GM19351 (cell line): ENCODE results near the gene POC1A.
"Not testable (repeated sequence)": the region's sequence is repeated elsewhere in the genome, so short reads cannot be mapped to it uniquely, and the experiment has no call there.

Experiments
- ATAC-seq: cut with Tn5 transposase; IDR thresholded peaks from one replicate; pipeline ENCODE4 v1.9.1; 2021; ENCODE audit warnings: mild to moderate bottlenecking, moderate library complexity; ENCODE audit not compliant: unreplicated experiment

POC1A gene

GRCh38 chr3:52036222-52036694 is 118.0 kb downstream of the POC1A start:
- ATAC-seq: no peak

DNA sequence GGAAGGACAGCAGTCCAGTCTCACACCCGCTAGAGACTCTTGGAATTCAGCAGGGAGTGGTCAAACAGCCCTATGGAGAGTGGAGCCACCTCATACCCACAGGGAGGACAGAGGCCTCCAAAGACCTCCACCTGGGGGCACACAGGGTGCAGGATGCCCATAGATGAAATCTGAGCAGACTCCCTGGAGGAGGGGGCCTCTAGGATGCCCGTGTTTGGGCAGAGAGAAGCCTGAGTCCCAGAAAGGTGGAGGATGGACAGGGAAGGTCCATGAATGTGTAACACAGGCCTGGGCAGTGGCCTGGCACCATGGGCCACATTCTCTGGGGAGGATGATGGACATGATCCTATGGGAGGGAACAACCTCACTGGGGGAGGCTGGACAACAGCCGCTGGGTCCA is 119.6 kb downstream of the POC1A start:
- ATAC-seq: no peak

DNA sequence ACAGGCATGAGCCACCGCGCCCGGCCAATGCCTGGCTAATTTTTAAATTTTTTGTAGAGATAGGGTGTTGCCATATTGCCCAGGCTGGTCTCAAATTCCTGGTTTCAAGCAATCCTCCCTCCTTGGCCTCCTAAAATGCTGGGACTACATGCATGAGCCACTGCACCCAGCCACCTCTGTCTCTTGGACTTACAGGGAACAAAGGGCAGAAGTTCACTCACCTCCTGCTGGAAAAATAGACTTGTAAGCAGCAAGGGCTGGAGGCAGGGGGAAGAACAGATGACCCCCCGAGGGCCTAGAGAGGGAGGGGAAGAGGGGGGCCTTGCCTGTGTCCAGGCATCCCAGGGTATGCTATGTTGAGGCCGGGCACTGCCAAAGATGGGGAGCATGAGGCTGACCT is 120.0 kb downstream of the POC1A start:
- ATAC-seq: no peak

GRCh38 chr3:52033748-52034147 is 120.5 kb downstream of the POC1A start:
- not testable (repeated sequence) for ATAC-seq

DNA sequence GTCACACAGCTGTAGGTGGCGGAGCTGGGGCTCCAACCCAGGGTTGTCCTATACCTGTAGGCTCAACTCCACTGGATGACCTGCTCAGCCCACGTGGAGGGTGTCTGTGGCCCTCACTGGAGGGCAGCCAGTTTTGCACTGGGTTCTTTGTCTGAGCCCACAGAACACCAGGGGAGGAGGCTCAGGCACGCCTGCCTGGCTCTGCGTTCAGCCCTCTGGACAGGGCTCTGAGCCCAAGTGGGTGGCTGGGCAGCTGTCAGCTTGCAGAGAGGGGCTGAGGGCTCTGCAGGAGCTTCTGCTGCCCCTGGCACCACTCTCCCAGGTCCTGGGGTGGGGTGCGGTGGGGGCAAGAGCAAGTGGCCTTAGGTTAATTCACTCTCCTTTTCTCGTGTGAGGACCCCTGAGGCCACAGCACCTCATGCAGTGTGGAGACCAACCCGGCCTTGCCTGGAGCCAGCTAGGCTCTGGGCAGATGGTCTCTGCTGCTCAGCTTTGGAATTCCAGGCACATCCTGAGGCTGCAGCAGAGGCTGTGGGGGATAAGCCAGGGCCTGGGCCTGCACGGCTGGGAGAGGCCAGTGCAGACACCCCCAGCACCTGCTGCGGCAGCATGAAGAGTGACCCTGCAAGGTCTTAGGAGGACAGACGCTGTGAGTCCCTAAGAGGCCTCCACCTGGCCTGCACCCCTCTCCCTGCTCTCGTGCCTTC is 121.4 kb downstream of the POC1A start:
- no peak for ATAC-seq

- ATAC-seq: no peak
Observed at GRCh38 chr3:52031896-52032295, 122.3 kb downstream of the POC1A start.

DNA sequence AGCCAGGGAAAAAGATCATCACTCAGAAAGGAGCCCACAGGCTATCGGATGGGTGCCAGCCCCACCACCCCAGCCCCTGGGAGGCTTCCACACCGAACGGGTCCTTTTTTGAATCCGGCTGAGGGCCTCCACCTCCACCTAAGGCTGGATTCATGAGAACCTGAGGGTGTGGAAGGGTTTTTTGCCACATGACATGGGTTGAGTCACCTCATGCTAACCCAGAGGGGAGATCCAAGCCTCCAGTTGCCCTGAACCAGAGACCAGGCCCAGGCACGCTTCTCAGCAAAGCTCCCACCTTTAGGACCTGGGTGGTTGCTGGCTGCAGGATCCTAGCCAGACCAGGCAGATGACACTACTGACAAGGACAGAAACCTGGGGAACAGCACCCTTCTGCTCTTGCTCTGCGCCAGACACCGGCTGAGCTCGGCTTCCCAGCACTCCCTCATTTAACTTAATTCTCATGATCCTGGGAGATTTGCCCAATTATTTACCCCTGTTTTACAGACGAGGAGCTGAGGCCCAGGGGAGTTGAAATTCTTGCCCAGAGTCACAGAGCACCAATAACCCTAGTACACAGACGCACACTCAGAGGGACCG is 123.4 kb downstream of the POC1A start:
- ATAC-seq: no peak

DNA sequence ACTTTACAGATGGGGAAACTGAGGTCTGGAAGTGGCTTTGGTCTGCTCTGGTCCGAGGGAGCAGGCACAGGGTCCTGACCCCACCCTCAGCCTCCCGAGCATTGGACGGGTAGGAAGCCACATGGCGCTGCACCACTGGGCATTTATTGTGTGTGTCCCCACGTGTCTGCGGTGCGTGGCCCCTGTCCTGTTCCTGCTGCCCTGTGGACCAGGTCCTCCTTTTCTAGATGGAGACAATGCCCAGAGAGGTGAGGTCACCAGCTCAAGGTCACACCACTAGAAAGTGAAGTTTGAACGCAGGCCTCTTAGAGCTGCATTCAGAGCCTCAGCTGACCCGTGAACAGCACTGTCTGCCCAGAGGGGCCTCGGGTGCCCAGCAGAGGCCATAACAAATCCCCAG is 124.7 kb downstream of the POC1A start:
- ATAC-seq: no peak

DNA sequence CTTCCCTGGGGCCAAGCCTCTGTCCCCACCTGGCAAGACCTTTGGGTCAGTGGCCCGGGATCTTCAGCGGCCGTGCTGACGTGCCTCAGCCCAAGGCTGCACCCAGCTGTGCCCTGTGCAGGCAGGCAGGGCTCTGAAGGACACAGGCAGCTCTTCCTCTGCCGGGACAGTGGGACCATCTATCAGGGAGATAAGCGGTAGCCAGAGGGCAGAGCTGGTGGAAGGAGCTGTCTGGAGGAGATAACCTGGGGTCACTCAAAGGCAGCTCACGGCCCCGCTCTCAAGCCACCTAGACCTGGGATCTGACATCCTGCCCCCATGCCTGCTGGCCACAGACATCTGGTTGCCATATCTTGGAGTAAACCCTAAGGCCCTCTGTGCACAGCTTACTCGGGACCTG is 125.2 kb downstream of the POC1A start:
- ATAC-seq: no peak

- ATAC-seq: no peak
Observed at GRCh38 chr3:52028572-52028971, 125.7 kb downstream of the POC1A start.

DNA sequence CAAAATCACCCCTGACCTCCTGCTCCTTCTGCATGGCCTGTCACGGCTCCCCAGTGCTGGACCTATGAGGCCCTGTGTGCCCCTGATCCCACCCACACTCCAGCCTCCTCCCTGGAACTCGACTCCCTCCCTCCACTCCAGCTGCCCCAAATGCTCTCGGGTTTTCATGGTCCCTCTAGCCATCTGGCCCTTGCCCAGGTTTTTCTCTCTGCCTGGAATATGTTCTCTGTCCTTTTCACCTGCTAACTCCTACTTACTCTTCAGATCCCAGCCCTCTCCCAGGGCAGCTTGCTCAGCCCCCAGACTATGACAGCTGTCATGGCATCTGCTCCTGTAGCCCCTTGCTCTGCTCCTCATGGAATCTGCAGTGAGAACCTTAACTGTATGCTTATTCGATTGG is 128.2 kb downstream of the POC1A start:
- ATAC-seq: no peak

DNA sequence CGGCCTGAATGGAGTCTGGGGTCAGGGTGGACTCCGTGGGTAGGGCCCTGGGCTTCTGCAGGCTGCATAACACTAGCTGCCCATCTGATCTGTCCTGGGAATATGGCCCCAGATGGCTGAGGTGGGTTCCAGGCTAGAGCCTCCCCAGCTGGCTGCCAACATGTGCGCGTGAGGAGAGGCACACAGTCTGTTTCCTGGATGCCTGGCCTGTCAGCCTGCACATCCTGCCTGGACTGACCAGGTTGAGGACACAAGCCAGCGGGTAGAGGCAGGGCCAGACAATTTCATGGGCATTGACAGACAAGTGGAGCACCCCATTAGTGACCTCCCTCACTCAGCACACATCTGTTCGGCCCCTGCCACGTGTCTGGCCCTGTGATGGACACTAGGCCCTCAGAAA is 128.8 kb downstream of the POC1A start:
- ATAC-seq: no peak
